Measurements from ENCODE around the gene LSAMP. TPM values are rescaled to one million over a fixed set of nuclear protein-coding genes. Genes with fewer than 3 reads are reported as not detected.
A peak's percentile ranks its signal among the peaks of the same experiment; 100 is the strongest.

Gene LSAMP
- total and polyA plus RNA-seq, 2 of the 13 experiments (the other 11 are each of a cell fraction or from before 2014, with no cell fraction given) = not detected

GRCh38 chr3:115792206-115792955, 652.9 kb downstream of the LSAMP start (continued):
- TF ChIP-seq NR3C1 (CRISPR knock-in tag; IDR thresholded peaks at IDR 0.05) (no peak), NFIC (IDR thresholded peaks at IDR 0.05; ENCODE audit: low read length) (peak; percentile 52; the same call in 1 of the 2 replicates), RAD21 (CRISPR knock-in tag; IDR thresholded peaks at IDR 0.05) (no peak), NAIF1 (CRISPR knock-in tag; IDR thresholded peaks at IDR 0.05; ENCODE audit: borderline replicate concordance) (0 out of 2 replicates have a peak, but pooled peaks have one; percentile 42), KDM1A (CRISPR knock-in tag; IDR thresholded peaks at IDR 0.05) (no peak), DR1 (CRISPR knock-in tag; IDR thresholded peaks at IDR 0.05) (no peak), KLF11 (CRISPR knock-in tag; IDR thresholded peaks at IDR 0.05) (0 out of 2 replicates have a peak, but pooled peaks have one; percentile 24), KMT2B (CRISPR knock-in tag; IDR thresholded peaks at IDR 0.05) (no peak), PAX8 (CRISPR knock-in tag; IDR thresholded peaks at IDR 0.05; ENCODE audit: borderline replicate concordance) (0 out of 2 replicates have a peak, but pooled peaks have one; percentile 85), ZNF350 (CRISPR knock-in tag; IDR thresholded peaks at IDR 0.05; ENCODE audit: borderline replicate concordance, low read depth) (no peak), NCOA2 (CRISPR knock-in tag; IDR thresholded peaks at IDR 0.05) (peak; percentile 41; the same call in 1 of the 2 replicates), ZNF331 (CRISPR knock-in tag; IDR thresholded peaks at IDR 0.05) (no peak), ZNF850 (CRISPR knock-in tag; conservative IDR thresholded peaks at IDR 0.05) (no peak), IKZF4 (CRISPR knock-in tag; IDR thresholded peaks at IDR 0.05; ENCODE audit: borderline replicate concordance, low read depth, not compliant biosample characterization) (no peak), FOXA1 (IDR thresholded peaks at IDR 0.05) (no peak), FOXA1 (CRISPR knock-in tag; IDR thresholded peaks at IDR 0.05) (no peak), HNRNPUL1 (IDR thresholded peaks at IDR 0.05; ENCODE audit: low read depth, low read length) (no peak)
- TF ChIP-seq, protein P1, sequence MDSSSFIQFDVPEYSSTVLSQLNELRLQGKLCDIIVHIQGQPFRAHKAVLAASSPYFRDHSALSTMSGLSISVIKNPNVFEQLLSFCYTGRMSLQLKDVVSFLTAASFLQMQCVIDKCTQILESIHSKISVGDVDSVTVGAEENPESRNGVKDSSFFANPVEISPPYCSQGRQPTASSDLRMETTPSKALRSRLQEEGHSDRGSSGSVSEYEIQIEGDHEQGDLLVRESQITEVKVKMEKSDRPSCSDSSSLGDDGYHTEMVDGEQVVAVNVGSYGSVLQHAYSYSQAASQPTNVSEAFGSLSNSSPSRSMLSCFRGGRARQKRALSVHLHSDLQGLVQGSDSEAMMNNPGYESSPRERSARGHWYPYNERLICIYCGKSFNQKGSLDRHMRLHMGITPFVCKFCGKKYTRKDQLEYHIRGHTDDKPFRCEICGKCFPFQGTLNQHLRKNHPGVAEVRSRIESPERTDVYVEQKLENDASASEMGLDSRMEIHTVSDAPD (CRISPR knock-in tag; IDR thresholded peaks at IDR 0.05) = no peak
- TF ChIP-seq, protein P2, sequence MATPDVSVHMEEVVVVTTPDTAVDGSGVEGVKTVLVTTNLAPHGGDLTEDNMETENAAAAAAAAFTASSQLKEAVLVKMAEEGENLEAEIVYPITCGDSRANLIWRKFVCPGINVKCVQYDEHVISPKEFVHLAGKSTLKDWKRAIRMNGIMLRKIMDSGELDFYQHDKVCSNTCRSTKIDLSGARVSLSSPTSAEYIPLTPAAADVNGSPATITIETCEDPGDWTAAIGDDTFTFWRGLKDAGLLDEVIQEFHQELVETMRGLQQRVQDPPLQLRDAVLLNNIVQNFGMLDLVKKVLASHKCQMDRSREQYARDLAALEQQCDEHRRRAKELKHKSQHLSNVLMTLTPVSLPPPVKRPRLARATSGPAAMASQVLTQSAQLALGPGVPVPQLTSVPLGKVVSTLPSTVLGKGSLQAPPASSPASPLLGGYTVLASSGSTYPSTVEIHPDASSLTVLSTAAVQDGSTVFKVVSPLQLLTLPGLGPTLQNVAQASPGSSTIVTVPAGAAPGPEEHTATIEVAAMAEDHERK (CRISPR knock-in tag; IDR thresholded peaks at IDR 0.05; ENCODE audit: low read depth) = no peak
- TF ChIP-seq, protein P3, sequence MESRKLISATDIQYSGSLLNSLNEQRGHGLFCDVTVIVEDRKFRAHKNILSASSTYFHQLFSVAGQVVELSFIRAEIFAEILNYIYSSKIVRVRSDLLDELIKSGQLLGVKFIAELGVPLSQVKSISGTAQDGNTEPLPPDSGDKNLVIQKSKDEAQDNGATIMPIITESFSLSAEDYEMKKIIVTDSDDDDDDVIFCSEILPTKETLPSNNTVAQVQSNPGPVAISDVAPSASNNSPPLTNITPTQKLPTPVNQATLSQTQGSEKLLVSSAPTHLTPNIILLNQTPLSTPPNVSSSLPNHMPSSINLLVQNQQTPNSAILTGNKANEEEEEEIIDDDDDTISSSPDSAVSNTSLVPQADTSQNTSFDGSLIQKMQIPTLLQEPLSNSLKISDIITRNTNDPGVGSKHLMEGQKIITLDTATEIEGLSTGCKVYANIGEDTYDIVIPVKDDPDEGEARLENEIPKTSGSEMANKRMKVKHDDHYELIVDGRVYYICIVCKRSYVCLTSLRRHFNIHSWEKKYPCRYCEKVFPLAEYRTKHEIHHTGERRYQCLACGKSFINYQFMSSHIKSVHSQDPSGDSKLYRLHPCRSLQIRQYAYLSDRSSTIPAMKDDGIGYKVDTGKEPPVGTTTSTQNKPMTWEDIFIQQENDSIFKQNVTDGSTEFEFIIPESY (CRISPR knock-in tag; IDR thresholded peaks at IDR 0.05) = no peak
- TF ChIP-seq, protein P4, sequence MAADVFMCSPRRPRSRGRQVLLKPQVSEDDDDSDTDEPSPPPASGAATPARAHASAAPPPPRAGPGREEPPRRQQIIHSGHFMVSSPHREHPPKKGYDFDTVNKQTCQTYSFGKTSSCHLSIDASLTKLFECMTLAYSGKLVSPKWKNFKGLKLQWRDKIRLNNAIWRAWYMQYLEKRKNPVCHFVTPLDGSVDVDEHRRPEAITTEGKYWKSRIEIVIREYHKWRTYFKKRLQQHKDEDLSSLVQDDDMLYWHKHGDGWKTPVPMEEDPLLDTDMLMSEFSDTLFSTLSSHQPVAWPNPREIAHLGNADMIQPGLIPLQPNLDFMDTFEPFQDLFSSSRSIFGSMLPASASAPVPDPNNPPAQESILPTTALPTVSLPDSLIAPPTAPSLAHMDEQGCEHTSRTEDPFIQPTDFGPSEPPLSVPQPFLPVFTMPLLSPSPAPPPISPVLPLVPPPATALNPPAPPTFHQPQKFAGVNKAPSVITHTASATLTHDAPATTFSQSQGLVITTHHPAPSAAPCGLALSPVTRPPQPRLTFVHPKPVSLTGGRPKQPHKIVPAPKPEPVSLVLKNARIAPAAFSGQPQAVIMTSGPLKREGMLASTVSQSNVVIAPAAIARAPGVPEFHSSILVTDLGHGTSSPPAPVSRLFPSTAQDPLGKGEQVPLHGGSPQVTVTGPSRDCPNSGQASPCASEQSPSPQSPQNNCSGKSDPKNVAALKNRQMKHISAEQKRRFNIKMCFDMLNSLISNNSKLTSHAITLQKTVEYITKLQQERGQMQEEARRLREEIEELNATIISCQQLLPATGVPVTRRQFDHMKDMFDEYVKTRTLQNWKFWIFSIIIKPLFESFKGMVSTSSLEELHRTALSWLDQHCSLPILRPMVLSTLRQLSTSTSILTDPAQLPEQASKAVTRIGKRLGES (CRISPR knock-in tag; IDR thresholded peaks at IDR 0.05; ENCODE audit: borderline replicate concordance) = no peak
- TF ChIP-seq, protein P5, sequence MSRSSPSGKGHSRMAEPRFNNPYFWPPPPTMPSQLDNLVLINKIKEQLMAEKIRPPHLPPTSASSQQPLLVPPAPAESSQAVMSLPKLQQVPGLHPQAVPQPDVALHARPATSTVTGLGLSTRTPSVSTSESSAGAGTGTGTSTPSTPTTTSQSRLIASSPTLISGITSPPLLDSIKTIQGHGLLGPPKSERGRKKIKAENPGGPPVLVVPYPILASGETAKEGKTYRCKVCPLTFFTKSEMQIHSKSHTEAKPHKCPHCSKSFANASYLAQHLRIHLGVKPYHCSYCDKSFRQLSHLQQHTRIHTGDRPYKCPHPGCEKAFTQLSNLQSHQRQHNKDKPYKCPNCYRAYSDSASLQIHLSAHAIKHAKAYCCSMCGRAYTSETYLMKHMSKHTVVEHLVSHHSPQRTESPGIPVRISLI (CRISPR knock-in tag; IDR thresholded peaks at IDR 0.05; ENCODE audit: borderline replicate concordance) = no peak

Data from HepG2 (cell line).